Suprapubic skin (tissue), 4 donors: ENCODE measurements around the gene FCN2. TPM values are rescaled to one million over a fixed set of nuclear protein-coding genes. Genes with fewer than 3 reads are reported as not detected.
"Not testable (repeated sequence)": the region's sequence is repeated elsewhere in the genome, so short reads cannot be mapped to it uniquely, and the experiment has no call there.

ENCODE experiments used
- DNase-seq, 2 donors: peaks; one replicate each; pipeline ENCODE4 v3.0.0-alpha.2; 2019; ENCODE audit warnings: low spot score in 2 of 2
- H3K27ac ChIP-seq: fragments of 200-600 bp; sonication (generic); one replicate; pipeline ENCODE4 v1.5.1; 2019
- H3K27me3 ChIP-seq: fragments of 200-600 bp; sonication (generic); one replicate; pipeline ENCODE4 v1.5.1; 2019
- H3K36me3 ChIP-seq: fragments of 200-600 bp; sonication (generic); one replicate; pipeline ENCODE4 v1.5.1; 2019
- H3K4me1 ChIP-seq: fragments of 200-600 bp; sonication (generic); one replicate; pipeline ENCODE4 v1.5.1; 2019
- H3K4me3 ChIP-seq: fragments of 200-600 bp; sonication (generic); one replicate; pipeline ENCODE4 v1.5.1; 2019; ENCODE audit warnings: mild to moderate bottlenecking
- H3K9me3 ChIP-seq: fragments of 200-600 bp; sonication (generic); one replicate; pipeline ENCODE4 v1.5.1; 2019
- EP300 ChIP-seq: sonication (generic); formaldehyde crosslinking; IDR thresholded peaks from one replicate; pipeline ENCODE4 v1.6.1; 2017; ENCODE audit warnings: antibody characterized with exemption
- POLR2A ChIP-seq, 2 donors: fragments of 450-650 bp; IDR thresholded peaks; one replicate each; pipeline ENCODE4 v1.6.1; 2017; ENCODE audit warnings: antibody characterized with exemption in 2 of 2, mild to moderate bottlenecking in 2 of 2, moderate library complexity in 2 of 2
- POLR2AphosphoS5 ChIP-seq, 3 donors: sonication (generic); formaldehyde crosslinking; IDR thresholded peaks; one replicate each; pipeline ENCODE4 v1.6.1; 2017; ENCODE audit warnings: antibody characterized with exemption in 3 of 3
- WGBS: methylation state at CpG from one replicate; pipeline ENCODE4 v1.1.5; 2018; 5-methylcytosine and 5-hydroxymethylcytosine counted together
- total RNA-seq, 4 donors: library from RNA; depleted of rRNA; stranded (reverse); fragments of >200 nt; gene quantifications; one replicate each; pipeline ENCODE4 v1.1.0, GENCODE V29; 2016
- TF ChIP-seq, protein P1 (sequence below), 2 donors: fragments of 200-600 bp in 1 of 2; fragments of 450-650 bp in 1 of 2; sonication (generic) in 1 of 2; IDR thresholded peaks; one replicate each; pipeline ENCODE4 v1.5.1; 2016 to 2019; ENCODE audit warnings: antibody characterized with exemption in 2 of 2, mild to moderate bottlenecking in 1 of 2, moderate library complexity in 1 of 2

Gene FCN2
- total RNA-seq, 4 donors from 2014 or later: 1.4 TPM; not detected in 3

DNA sequence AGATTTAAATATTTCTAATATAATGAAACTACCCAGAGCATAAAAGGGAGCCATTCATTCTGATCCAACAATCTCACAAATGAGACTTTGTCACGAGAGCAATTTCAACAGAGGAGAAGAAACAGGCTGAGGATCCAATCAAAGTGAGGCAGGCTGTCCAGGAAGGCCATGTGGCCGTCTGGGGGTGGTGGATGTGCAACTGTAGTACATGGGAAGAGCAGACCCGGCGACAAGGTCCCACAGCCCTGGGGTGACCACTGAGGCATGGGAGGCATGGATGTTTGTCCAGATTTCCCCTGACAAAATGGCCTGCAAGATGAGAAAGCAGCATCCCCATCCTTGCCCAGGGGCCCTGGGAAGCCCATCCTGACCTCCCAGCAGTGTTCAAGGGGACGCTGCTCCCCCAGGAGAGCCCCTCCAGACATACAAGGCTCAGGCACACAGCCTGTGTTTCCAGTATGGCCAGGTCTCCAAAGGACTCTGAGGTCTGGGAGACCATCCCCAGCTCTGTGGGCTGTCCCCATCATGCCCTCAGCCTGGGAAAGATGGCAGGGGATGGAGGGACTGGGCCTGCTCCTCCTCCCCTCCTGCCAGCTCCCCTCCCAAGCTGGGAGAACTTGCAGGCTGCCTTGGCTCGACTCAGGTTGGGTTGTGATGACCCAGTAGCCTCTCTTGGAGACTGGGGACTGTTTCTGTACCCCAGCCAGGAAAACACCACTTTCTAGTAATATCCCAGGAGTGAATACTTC is 27.5 kb upstream of the FCN2 start:
- H3K27me3 ChIP-seq: peaks cover 13% of the 10 kb centered on the region
- 46% methylated on average over 5 of the region's 6 CpGs for WGBS
- H3K36me3 ChIP-seq: no peaks in the 10 kb centered on the region
- no peaks in the 10 kb centered on the region for H3K4me1 ChIP-seq
- no peaks in the 10 kb centered on the region for H3K9me3 ChIP-seq
- no peak overlapping the region for H3K27ac ChIP-seq
- no peak overlapping the region for H3K4me3 ChIP-seq
- TF ChIP-seq POLR2AphosphoS5 (IDR thresholded peaks at IDR 0.05) (no peak), EP300 (no peak), POLR2A (IDR thresholded peaks at IDR 0.05) (no peak)
- TF ChIP-seq, protein P1, sequence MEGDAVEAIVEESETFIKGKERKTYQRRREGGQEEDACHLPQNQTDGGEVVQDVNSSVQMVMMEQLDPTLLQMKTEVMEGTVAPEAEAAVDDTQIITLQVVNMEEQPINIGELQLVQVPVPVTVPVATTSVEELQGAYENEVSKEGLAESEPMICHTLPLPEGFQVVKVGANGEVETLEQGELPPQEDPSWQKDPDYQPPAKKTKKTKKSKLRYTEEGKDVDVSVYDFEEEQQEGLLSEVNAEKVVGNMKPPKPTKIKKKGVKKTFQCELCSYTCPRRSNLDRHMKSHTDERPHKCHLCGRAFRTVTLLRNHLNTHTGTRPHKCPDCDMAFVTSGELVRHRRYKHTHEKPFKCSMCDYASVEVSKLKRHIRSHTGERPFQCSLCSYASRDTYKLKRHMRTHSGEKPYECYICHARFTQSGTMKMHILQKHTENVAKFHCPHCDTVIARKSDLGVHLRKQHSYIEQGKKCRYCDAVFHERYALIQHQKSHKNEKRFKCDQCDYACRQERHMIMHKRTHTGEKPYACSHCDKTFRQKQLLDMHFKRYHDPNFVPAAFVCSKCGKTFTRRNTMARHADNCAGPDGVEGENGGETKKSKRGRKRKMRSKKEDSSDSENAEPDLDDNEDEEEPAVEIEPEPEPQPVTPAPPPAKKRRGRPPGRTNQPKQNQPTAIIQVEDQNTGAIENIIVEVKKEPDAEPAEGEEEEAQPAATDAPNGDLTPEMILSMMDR (IDR thresholded peaks at IDR 0.05): no peak
- DNase-seq: peak in 1 of 2 donors; percentile 52

DNA sequence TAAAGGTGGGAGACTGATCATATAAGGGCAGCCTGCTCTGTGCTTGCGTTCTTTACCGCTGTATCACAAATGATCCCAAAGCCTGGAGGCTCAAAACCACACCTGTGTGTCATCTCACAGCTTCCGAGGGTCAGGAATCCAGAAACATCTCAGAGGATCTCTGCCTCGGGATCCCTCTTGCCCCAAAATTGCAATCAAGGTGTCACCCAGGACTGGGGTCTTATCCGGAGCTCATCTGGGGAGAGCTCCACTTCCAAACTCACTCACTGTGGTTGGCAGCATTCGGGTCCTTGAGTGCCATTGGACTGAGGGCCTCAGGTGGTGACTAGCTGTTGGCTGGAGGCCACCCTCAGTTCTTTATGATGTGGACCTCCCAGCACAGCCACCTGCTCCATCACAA is 26.7 kb upstream of the FCN2 start:
- peak in 1 of 2 donors; percentile 38 for DNase-seq
- no peaks in the 10 kb centered on the region for H3K9me3 ChIP-seq
- H3K36me3 ChIP-seq: no peaks in the 10 kb centered on the region
- no peak overlapping the region for H3K4me3 ChIP-seq
- 81% methylated on average over 5 of the region's 6 CpGs for WGBS
- TF ChIP-seq, protein P1 (IDR thresholded peaks at IDR 0.05): no peak
- no peak overlapping the region for H3K27ac ChIP-seq
- H3K27me3 ChIP-seq: peaks cover 13% of the 10 kb centered on the region
- no peaks in the 10 kb centered on the region for H3K4me1 ChIP-seq

DNA sequence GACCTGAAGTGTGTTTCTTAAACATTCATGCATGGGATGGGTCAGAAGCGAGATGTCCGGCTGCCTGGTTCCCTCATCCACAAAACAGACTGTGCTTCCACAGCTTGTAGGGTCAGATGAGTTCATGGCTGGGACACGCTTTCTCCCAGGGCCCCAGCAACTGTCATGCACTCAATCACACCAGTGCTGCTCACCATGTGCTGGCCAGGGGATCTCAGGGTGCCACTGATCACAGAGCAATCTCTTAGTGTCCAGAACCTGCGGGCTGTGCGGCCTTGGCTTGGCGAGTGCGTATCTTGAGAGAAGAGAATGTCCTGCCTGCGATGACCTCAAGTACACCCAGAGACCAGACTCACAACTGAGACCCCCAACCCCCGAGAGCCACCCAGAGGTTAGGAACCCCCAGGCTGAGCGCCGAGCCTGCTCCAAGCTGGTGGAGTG is 26.0 kb upstream of the FCN2 start:
- no peak overlapping the region for H3K27ac ChIP-seq
- no peaks in the 10 kb centered on the region for H3K9me3 ChIP-seq
- H3K4me3 ChIP-seq: no peak overlapping the region
- WGBS: 96% methylated on average over 10 of the region's 11 CpGs
- no peaks in the 10 kb centered on the region for H3K4me1 ChIP-seq
- TF ChIP-seq, protein P1 (IDR thresholded peaks at IDR 0.05): no peak
- TF ChIP-seq POLR2AphosphoS5 (IDR thresholded peaks at IDR 0.05): no peak
- TF ChIP-seq POLR2A (IDR thresholded peaks at IDR 0.05): no peak
- no peak for TF ChIP-seq EP300
- no peaks in the 10 kb centered on the region for H3K36me3 ChIP-seq
- DNase-seq: peak in 1 of 2 donors; percentile 55
- H3K27me3 ChIP-seq: peaks cover 13% of the 10 kb centered on the region

DNA sequence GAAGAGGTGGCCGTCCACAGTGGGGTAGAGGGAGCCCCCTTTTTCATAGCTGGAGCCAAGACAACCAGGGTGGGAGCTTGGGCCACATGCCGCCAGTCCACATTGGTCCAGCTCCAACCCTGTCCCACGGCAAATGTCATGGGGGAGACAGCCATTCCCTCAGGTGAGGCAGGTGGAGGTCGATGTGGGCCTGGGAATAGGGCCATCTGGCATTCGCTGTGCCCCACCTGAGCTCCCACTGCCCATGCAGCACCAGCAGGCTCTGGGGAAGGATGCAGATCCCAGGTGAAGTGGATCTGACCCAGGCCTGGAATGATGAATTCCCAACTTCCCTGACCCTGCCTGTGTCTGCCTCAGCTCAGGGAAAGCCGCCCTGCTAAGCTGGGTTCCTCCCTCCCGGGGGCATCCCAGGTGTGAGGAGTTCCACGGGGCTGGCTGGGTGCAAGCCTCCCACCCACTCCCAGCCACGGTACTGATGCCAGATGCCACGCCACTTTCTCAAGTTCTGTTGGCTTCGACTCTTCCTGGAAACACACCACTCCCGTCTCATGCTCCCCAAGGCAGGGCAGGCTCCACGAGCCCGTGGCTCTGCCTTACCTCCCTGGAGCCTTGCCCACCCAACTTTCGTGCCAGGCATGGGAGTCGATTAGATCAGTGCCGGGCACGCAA is 25.2 kb upstream of the FCN2 start:
- Histone ChIP-seq H3K9me3 (no peaks in the 10 kb centered on the region), H3K27ac (no peak overlapping the region), H3K4me1 (no peaks in the 10 kb centered on the region), H3K27me3 (peaks cover 13% of the 10 kb centered on the region), H3K36me3 (no peaks in the 10 kb centered on the region), H3K4me3 (no peak overlapping the region)
- DNase-seq: peak; percentile 42 to 52
- 72% methylated on average over 8 of the region's 18 CpGs for whole genome bisulfite sequencing
- TF ChIP-seq, protein P1 (IDR thresholded peaks at IDR 0.05): no peak

DNA sequence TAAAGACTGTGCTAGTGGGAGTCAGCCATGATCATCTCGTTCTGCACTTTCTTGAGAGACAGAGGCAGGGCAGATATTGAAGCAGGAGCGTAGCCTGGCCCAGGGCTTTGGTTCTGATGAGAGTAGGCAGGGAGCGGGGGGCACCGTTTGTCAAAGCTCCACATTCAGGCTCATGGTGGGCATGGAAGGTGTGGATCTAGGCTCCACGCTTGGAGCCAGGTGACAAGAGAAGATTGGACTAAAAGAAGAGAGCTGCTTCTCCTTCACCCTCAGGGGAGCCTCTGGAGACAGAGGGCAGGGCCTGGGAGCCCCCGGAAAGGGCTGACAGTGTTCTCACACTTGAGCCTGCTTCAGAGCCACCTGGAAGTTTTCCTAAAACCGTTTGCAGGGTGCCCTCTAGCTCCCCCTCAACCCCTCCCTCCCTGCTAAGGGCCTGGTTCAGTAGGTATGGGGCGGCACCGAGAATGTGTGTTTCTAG is 24.7 kb upstream of the FCN2 start:
- H3K9me3 ChIP-seq: no peaks in the 10 kb centered on the region
- no peaks in the 10 kb centered on the region for H3K36me3 ChIP-seq
- H3K27me3 ChIP-seq: peaks cover 13% of the 10 kb centered on the region
- 47% methylated on average over 4 of the region's 9 CpGs for WGBS
- no peaks in the 10 kb centered on the region for H3K4me1 ChIP-seq
- H3K4me3 ChIP-seq: no peak overlapping the region
- TF ChIP-seq POLR2AphosphoS5 (IDR thresholded peaks at IDR 0.05) (no peak), EP300 (no peak), POLR2A (IDR thresholded peaks at IDR 0.05) (no peak)
- TF ChIP-seq, protein P1 (IDR thresholded peaks at IDR 0.05): no peak
- H3K27ac ChIP-seq: no peak overlapping the region
- DNase-seq: peak in 1 of 2 donors; percentile 37

DNA sequence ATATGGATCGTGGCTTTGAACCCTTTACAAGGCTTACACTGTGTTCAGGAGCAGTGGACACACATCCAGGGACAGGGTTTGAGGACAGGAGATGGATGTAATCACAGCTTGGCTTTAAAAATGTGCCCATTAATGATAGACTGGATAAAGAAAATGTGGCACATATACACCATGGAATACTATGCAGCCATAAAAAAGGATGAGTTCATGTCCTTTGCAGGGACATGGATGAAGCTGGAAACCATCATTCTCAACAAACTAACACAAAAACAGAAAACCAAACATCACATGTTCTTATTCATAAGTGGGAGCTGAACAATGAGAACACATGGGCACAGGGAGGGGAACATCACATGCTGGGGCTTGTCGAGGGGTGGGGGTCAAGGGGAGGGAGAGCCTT is 23.2 kb upstream of the FCN2 start:
- H3K36me3 ChIP-seq, H3K4me1 ChIP-seq, H3K9me3 ChIP-seq, H3K27ac ChIP-seq, H3K4me3 ChIP-seq: not testable (repeated sequence)
- 86% methylated on average over 2 of the region's 2 CpGs for WGBS
- peaks cover 13% of the 10 kb centered on the region for H3K27me3 ChIP-seq
- peak in 1 of 2 donors; percentile 20 for DNase-seq
